Left lung (tissue), 10 donors: ENCODE data around the gene FN1. TPM values are rescaled to one million over a fixed set of nuclear protein-coding genes. Genes with fewer than 3 reads are reported as not detected.

ENCODE experiments used
- ATAC-seq: fragments of 200-7000 bp; cut with Tn5 transposase; one replicate; pipeline ENCODE4 v1.9.1; 2020; ENCODE audit warnings: moderate library complexity
- DNase-seq, 4 donors: peaks; one replicate each; pipeline ENCODE4 v3.0.0-alpha.2; 2013 to 2020
- H3K27ac ChIP-seq, 2 donors: fragments of 200-600 bp; sonication (generic) in 1 of 2; one replicate each; pipeline versions ENCODE4 v1.5.0 to v1.8.0; 2020 to 2021
- H3K27me3 ChIP-seq, 2 donors: fragments of 200-600 bp; sonication (generic) in 1 of 2; one replicate each; pipeline versions ENCODE4 v1.5.0 to v1.8.0; 2020 to 2021
- H3K36me3 ChIP-seq, 2 donors: fragments of 200-600 bp; sonication (generic) in 1 of 2; one replicate each; pipeline versions ENCODE4 v1.5.0 to v1.8.0; 2020 to 2021
- H3K4me1 ChIP-seq, 2 donors: fragments of 200-600 bp; one replicate each; pipeline ENCODE4 v1.8.0; 2021
- H3K4me3 ChIP-seq, 2 donors: fragments of 200-600 bp; sonication (generic) in 1 of 2; one replicate each; pipeline versions ENCODE4 v1.5.0 to v1.8.0; 2020 to 2021; ENCODE audit warnings: mild to moderate bottlenecking in 1 of 2
- H3K9me3 ChIP-seq, 2 donors: fragments of 200-600 bp; sonication (generic) in 1 of 2; one replicate each; pipeline versions ENCODE4 v1.5.0 to v1.8.0; 2020 to 2021
- intact Hi-C, 2 donors: fragments of 100-400 bp; cut with DNase I; formaldehyde crosslinking; loops; one replicate each; pipeline versions ENCODE4 v1.11.2 to v1.14.2; 2022
- polyA plus RNA-seq, 6 donors: library from polyadenylated mRNA; unstranded; fragments of 120-200 nt; gene quantifications; one replicate each; pipeline ENCODE4 v1.2.1, GENCODE V29; 2013; ENCODE audit not compliant: insufficient read length in 6 of 6
- total RNA-seq, 2 donors: library from RNA; stranded (reverse); fragmentation: NEBNext Ultra II Directional; extraction: Animal tissue kit (Norgen Biotek cat#: 25700); gene quantifications; one replicate each; pipeline ENCODE4 v1.2.1, GENCODE V29; 2021
- TF ChIP-seq, protein P1 (sequence below), 2 donors: fragments of 200-600 bp; sonication (generic) in 1 of 2; IDR thresholded peaks; one replicate each; pipeline versions ENCODE4 v1.5.0 to v1.8.0; 2021; ENCODE audit warnings: antibody characterized with exemption in 2 of 2
- donor health status: DM: no; HTN: yes; CAD: no.
- donor health status: DM: no; HTN: no; CAD: no.

The FN1 gene
- total and polyA plus RNA-seq, 8 donors = 1,663 to 3,073 (median 1,855) TPM

DNA sequence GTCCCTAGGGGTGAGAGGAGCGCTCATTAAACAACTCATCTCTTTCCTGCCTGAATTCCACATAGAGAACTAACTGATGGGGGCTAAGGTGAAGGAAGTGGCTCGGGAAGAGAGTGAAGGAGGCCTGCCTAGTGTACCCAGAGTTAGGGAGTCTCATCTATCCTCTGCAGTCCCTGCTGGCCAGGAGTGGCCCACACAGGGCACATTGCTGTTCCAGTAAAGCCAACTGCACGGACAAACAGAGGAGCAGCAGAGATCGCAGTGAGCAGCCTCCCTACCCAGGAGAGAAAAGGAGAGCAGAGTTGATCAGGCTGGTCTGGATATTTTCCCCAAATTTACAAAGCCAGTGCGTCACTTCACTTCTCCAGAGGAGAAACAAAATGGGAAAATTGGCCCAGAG is 16.9 kb upstream of the FN1 start:
- Histone ChIP-seq H3K27ac (no peak overlapping the region), H3K27me3 (no peaks in the 10 kb centered on the region), H3K9me3 (no peaks in the 10 kb centered on the region), H3K36me3 (no peaks in the 10 kb centered on the region), H3K4me3 (no peak overlapping the region), H3K4me1 (no peaks in the 10 kb centered on the region)
- no peak for ATAC-seq
- intact Hi-C loops = loop anchor here in 1 of 2 donors (10.0 kb wide), 1 partner anchor 462 kb away; no protein-coding TSS in a partner anchor
- no peak for DNase-seq
- TF ChIP-seq, protein P1, sequence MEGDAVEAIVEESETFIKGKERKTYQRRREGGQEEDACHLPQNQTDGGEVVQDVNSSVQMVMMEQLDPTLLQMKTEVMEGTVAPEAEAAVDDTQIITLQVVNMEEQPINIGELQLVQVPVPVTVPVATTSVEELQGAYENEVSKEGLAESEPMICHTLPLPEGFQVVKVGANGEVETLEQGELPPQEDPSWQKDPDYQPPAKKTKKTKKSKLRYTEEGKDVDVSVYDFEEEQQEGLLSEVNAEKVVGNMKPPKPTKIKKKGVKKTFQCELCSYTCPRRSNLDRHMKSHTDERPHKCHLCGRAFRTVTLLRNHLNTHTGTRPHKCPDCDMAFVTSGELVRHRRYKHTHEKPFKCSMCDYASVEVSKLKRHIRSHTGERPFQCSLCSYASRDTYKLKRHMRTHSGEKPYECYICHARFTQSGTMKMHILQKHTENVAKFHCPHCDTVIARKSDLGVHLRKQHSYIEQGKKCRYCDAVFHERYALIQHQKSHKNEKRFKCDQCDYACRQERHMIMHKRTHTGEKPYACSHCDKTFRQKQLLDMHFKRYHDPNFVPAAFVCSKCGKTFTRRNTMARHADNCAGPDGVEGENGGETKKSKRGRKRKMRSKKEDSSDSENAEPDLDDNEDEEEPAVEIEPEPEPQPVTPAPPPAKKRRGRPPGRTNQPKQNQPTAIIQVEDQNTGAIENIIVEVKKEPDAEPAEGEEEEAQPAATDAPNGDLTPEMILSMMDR (IDR thresholded peaks at IDR 0.05) = no peak

DNA sequence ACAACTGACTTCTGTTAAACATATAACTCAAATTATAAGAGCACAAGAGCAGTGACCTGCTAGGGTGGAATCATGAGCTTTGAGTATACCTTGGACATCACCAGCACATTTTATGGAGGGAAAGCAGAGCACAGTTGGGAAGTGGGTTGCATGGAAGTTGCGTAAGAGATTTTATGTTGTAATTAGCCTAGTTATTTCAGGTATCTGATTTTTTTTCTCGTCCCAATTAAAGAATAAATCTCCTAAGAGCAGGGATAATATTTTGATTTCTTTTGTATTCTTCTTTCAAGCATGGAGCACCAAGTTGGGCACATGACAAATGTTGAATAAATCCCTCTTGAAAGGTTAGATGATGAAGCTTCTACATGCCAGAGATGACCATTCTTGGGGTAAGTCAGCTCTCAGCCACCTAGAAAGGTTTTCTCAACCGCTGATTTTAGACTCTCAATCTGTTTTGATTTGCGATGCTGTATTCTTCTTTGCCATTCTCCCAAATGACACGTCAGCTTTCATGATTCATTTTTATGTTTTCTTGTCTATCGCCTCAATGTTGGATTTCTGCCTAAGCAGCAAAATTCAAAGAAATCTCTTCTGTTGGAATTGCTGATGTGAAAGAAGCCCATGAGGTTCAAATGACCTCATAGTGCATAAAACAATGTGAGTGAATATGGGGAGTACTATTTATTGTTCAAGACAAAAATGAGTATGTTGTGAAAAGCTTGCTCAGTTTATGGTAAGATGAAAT is 15.3 kb upstream of the FN1 start:
- ATAC-seq (no peak), DNase-seq (no peak)
- intact Hi-C loops = loop anchor here in 1 of 2 donors (10.0 kb wide), 1 partner anchor 464 kb away; no protein-coding TSS in a partner anchor
- H3K36me3 ChIP-seq = no peaks in the 10 kb centered on the region
- H3K27me3 ChIP-seq = no peaks in the 10 kb centered on the region
- H3K27ac ChIP-seq = no peak overlapping the region
- no peak overlapping the region for H3K4me3 ChIP-seq
- no peaks in the 10 kb centered on the region for H3K9me3 ChIP-seq
- TF ChIP-seq, protein P1 (IDR thresholded peaks at IDR 0.05) = no peak
- no peaks in the 10 kb centered on the region for H3K4me1 ChIP-seq

DNA sequence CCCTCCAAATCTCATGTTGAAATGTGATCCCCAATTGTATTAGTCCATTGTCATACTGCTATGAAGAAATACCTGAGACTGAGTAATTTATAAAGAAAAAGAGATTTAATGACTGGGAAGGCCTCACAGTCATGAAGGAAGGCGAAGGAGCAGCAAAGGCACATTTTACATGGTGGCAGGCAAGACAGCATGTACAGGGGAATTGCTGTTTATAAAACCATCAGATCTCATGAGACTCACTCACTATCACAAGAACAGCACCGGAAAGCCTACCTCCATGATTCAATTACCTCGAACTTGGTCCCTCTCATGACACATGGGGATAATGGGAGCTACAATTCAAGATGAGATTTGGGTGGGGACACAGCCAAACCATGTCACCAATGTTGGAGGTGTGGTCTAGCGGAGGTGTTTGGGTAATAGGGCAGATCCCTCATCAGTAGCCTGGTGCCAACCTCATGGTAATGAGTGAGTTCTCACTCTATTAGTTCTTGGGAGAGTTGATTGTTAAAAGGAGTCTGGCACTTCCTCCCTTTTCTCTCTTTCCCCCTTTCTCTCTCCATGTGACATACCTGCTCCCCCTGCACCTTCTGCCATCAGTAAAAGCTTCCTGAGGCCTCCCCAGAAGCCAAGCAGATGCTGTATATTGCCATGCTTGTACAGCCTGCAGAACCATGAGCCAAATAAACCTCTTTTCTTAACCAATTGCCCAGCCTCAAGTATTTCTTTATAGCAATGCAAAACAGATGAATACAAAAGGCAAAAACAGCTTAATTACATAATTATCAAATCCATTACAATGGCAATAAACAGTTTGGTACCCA is 14.5 kb upstream of the FN1 start:
- Histone ChIP-seq H3K36me3 (no peaks in the 10 kb centered on the region), H3K27me3 (no peaks in the 10 kb centered on the region), H3K9me3 (no peaks in the 10 kb centered on the region), H3K4me3 (no peak overlapping the region), H3K4me1 (no peaks in the 10 kb centered on the region), H3K27ac (no peak overlapping the region)
- TF ChIP-seq, protein P1 (IDR thresholded peaks at IDR 0.05) = no peak
- ATAC-seq = no peak
- no peak for DNase-seq
- intact Hi-C loops = loop anchor here in 1 of 2 donors (10.0 kb wide), 1 partner anchor 464 kb away; no protein-coding TSS in a partner anchor

DNA sequence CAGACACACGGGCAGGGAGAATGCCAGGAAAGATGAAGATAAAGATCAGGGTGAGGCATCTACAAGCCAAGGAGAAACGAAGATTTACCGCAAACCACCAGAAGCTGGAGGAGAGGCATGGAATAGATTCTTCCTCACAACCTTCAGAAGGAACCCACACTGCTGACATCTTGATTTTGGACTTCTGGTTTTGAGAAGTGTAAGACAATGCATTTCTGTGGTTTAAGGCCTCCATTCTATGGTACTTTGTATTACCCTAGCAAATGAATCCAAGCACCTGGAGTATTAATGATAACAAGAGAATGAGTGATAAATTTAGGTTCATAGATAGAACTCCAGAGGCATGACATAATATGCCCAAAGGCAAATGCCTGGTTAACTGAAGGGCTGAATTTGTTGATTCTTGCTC is 11.8 kb upstream of the FN1 start:
- Histone ChIP-seq H3K27ac (no peak overlapping the region), H3K9me3 (no peaks in the 10 kb centered on the region), H3K4me1 (no peaks in the 10 kb centered on the region), H3K36me3 (no peaks in the 10 kb centered on the region), H3K27me3 (no peaks in the 10 kb centered on the region), H3K4me3 (no peak overlapping the region)
- ATAC-seq (no peak), DNase-seq (no peak)
- TF ChIP-seq, protein P1 (IDR thresholded peaks at IDR 0.05) = no peak
- intact Hi-C loops = no loop called here

DNA sequence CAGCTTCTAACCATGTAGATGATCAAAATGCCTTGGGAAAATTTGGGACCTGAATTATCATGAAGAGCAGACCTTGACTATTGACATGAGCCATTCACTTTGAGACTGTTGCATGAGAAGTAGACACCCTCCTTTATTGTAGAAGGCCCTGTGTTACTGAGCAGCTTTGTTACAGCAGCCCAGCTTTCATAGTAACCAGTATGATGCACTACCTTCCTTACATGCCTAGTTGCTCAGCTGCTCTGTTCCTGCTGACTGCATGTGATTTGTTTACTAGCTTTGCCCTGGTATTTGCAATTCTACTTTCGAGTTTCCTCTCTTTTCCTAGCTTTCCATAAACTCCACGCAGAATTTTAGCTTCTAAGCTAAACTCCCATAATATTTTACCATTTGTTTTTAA is 11.2 kb upstream of the FN1 start:
- H3K9me3 ChIP-seq = no peaks in the 10 kb centered on the region
- H3K27me3 ChIP-seq = no peaks in the 10 kb centered on the region
- ATAC-seq (no peak), DNase-seq (no peak)
- H3K4me3 ChIP-seq = no peak overlapping the region
- H3K4me1 ChIP-seq = no peaks in the 10 kb centered on the region
- intact Hi-C loops = no loop called here
- no peaks in the 10 kb centered on the region for H3K36me3 ChIP-seq
- TF ChIP-seq, protein P1 (IDR thresholded peaks at IDR 0.05) = no peak
- H3K27ac ChIP-seq = no peak overlapping the region
